C4-2B (cell line): ENCODE data around the gene CD58.
A peak's percentile ranks its signal among the peaks of the same experiment; 100 is the strongest.
"Not testable (repeated sequence)": the region's sequence is repeated elsewhere in the genome, so short reads cannot be mapped to it uniquely, and the experiment has no call there.

Experiments
- H3K27ac ChIP-seq: fragments of 450-650 bp; 2 replicates; pipeline ENCODE4 v1.5.1; 2017
- CTCF ChIP-seq: fragments of 450-650 bp; conservative IDR thresholded peaks from 2 replicates; pipeline ENCODE4 v1.5.1; 2017; ENCODE audit warnings: mild to moderate bottlenecking
- ZFX ChIP-seq: fragments of 450-650 bp; IDR thresholded peaks from 2 replicates; pipeline ENCODE4 v1.6.1; 2017

CD58 gene

GRCh38 chr1:116570358-116571214 lies at the start of gene CD58:
CD58 (minus strand) TSS chr1:116571026; CDS start chr1:116570972, 54 bp downstream.
- peak within 1 kb of the TSS; percentile 69 for H3K27ac ChIP-seq

GRCh38 chr1:116620392-116620791 lies 49.6 kb upstream of the CD58 start:
- not testable (repeated sequence) for H3K27ac ChIP-seq

More at GRCh38 chr1:116570358-116571214, at the start of gene CD58:
- TF ChIP-seq CTCF (peak; percentile 96), ZFX (0 out of 2 replicates have a peak, but pooled peaks have one; percentile 11)

- peak overlapping the region; percentile 27; the same call in 1 of the 2 replicates for H3K27ac ChIP-seq
Observed at GRCh38 chr1:116619106-116619505, 48.3 kb upstream of the CD58 start.

- not testable (repeated sequence) for H3K27ac ChIP-seq
Observed at GRCh38 chr1:116617808-116618207, 47.0 kb upstream of the CD58 start.

- not testable (repeated sequence) for H3K27ac ChIP-seq
Observed at GRCh38 chr1:116613825-116614224, 43.0 kb upstream of the CD58 start.

- not testable (repeated sequence) for H3K27ac ChIP-seq
Observed at GRCh38 chr1:116609801-116610371, 39.1 kb upstream of the CD58 start.

- not testable (repeated sequence) for H3K27ac ChIP-seq
Observed at GRCh38 chr1:116608841-116609240, 38.0 kb upstream of the CD58 start.

- not testable (repeated sequence) for H3K27ac ChIP-seq
Observed at GRCh38 chr1:116608151-116608550, 37.3 kb upstream of the CD58 start.

GRCh38 chr1:116607463-116607862 lies 36.6 kb upstream of the CD58 start:
- not testable (repeated sequence) for H3K27ac ChIP-seq

- not testable (repeated sequence) for H3K27ac ChIP-seq
Observed at GRCh38 chr1:116606067-116606466, 35.2 kb upstream of the CD58 start.

GRCh38 chr1:116605315-116605714 lies 34.5 kb upstream of the CD58 start:
- TF ChIP-seq ZFX (no peak), CTCF (no peak)
- H3K27ac ChIP-seq: no peak overlapping the region

GRCh38 chr1:116604408-116604807 lies 33.6 kb upstream of the CD58 start:
- not testable (repeated sequence) for H3K27ac ChIP-seq

GRCh38 chr1:116603646-116604045 lies 32.8 kb upstream of the CD58 start:
- not testable (repeated sequence) for H3K27ac ChIP-seq

- H3K27ac ChIP-seq: not testable (repeated sequence)
Observed at GRCh38 chr1:116599369-116599768, 28.5 kb upstream of the CD58 start.

- H3K27ac ChIP-seq: not testable (repeated sequence)
Observed at GRCh38 chr1:116598420-116599036, 27.7 kb upstream of the CD58 start.

- not testable (repeated sequence) for H3K27ac ChIP-seq
Observed at GRCh38 chr1:116597388-116597787, 26.6 kb upstream of the CD58 start.

- not testable (repeated sequence) for H3K27ac ChIP-seq
Observed at GRCh38 chr1:116596742-116597307, 26.0 kb upstream of the CD58 start.
